Prostate gland (tissue), 2 donors: ENCODE results near the gene CPA5.

Source experiments
- CTCF ChIP-seq, 4 experiments: fragments of 200-600 bp in 2 of 4; fragments of 450-650 bp in 2 of 4; sonication (generic) in 2 of 4; IDR thresholded peaks; 1 replicate in 3 of 4; 2 replicates in 1 of 4; pipeline ENCODE4 v1.5.1; 2016 to 2019; ENCODE audit warnings: antibody characterized with exemption in 4 of 4, mild to moderate bottlenecking in 2 of 4, moderate library complexity in 2 of 4
- POLR2AphosphoS5 ChIP-seq: sonication (generic); formaldehyde crosslinking; IDR thresholded peaks from one replicate; pipeline ENCODE4 v1.6.1; 2017; ENCODE audit warnings: antibody characterized with exemption

DNA sequence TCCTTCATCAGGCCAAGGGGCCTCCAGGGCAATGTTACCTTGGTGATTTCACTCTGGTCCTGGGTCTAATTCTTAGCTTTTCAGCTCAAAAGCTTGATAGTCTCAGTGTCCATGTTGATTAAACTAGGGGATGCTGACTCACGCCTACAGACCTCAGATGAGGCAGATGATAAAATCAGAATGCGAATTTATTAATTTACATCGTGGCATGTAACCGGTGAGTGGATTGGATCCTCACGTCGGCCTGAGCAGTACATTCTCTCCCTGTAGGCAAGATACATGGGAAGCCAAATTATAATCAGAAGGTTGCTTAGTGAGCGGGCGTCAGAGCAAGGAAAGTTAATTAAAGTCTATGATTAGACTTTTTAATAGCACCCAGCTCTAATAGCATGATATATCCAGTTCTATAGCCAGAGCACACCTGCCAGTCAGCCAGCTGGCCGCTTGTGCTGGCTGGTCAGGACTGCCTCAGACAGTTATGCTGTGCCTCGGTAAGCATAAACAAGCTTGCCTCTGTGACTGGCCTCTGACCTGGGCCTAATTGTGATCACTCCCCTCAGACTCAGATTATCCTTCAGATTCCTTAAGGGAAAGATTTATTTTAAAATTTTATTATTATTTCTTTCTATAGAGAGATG is 20.2 kb upstream of the CPA5 start:
- TF ChIP-seq CTCF (IDR thresholded peaks at IDR 0.05) = no peak
- no peak for TF ChIP-seq POLR2AphosphoS5
